NCI-H2196 treated with DMSO at 0.1 percent for 48 hours (cell line): ENCODE measurements around the gene RHAG.
"Not testable (repeated sequence)": the region's sequence is repeated elsewhere in the genome, so short reads cannot be mapped to it uniquely, and the experiment has no call there.

Experiments used
- DNase-seq: peaks from one replicate; lab custom pipeline; 2025; ENCODE audit not compliant: unreplicated experiment; lab: John Stamatoyannopoulos, UW

RHAG gene

DNA sequence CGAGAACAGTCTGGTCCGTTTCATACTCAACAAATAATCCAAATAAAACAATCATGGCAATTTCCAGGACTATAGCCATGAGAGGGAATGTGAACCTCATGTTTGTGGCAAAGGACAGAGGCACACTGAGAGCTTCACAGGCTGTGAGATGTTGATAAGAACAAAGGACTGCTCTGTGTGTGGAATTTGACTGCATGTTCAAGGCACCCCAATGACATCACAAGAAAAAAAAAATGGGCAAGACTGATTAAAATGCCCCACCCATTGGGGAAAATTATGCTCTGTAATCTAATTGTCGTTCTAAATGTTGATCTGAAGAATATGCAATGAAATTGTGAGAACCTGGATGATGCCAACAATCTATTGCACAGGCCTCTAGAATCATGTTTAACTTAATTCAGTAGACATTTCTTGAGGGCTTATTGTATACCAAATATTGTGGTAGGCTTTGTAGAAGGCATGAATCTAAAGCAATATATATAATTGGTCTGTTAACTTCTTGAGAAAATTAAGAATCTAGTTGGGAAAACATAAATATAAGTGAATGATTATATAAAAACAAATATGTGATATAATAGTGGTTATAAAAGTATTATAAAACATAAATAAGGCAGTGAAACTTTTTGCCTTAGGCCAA lies at the start of gene RHAG:
Gene RHAG (minus strand): TSS at position 127 of the 637 bp plus-strand sequence. CDS start 27 bp downstream, at position 100.
- DNase-seq, result no peak

DNA sequence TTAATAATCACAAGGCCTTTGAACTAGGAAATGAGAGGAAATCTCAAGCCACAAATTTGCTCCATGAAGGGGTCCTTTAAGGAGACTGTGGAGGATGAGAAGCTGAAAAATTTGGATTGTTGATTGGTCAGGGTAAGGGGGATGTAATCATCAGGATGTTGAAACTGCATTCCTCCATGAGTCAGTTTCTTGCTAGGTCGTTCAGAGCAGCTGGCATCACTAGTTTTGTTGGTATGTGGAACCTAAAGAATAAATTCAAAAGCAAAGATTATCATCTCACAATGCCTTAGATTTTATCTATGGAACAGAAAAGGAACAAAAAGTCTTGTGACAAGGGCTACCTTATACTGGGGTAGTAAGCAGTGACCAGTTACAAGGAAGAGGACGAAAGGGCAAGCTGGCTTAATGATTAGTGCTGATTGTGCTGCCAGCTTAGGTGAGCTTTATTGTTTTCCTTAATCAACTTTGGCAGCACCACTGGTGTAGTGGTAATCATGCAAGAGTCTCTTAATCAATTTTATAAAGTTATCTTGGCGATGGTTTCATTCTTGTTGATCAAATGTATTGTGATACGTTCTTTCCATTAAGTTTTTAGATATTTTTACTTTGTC lies 40.1 kb upstream of the RHAG start:
- no peak for DNase-seq

DNA sequence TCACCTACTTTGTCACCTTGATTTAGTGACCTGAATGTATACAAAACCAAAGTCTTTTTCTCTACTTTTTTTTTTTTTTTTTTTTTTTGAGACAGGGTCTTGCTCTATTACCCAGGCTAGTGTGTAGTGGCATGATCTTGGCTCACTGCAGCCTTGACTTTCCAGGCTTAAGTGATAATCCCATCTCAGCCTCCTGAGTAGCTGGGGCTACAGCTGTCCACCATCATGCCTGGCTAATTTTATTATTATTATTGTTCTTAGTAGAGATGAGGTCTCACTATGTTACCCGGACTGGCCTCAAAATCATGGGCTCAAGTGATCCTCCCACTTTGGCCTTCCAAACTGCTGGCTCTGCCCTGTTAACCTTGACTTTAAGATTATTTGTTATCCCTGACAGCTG lies 39.2 kb upstream of the RHAG start:
- no peak for DNase-seq

DNA sequence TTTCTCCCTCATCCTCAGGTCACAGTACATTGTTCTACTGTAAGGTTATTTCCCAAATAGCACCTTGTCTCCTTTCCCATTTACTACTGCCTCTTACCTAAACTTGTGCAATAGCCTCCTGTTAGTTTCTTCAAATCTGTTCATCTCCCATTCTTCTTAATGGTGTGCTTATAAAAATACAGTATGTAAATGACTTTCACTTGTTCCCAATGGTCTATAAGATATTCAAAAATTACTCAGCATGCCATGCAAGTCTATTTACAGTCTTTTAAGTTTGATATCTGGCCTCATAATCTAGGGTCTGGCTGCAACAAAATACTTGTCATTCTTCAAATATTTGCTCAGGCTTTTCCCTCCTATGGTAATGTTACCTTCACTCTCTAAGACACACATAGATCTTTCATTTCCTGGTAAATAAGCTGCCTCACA lies 31.5 kb upstream of the RHAG start:
- no peak for DNase-seq

DNA sequence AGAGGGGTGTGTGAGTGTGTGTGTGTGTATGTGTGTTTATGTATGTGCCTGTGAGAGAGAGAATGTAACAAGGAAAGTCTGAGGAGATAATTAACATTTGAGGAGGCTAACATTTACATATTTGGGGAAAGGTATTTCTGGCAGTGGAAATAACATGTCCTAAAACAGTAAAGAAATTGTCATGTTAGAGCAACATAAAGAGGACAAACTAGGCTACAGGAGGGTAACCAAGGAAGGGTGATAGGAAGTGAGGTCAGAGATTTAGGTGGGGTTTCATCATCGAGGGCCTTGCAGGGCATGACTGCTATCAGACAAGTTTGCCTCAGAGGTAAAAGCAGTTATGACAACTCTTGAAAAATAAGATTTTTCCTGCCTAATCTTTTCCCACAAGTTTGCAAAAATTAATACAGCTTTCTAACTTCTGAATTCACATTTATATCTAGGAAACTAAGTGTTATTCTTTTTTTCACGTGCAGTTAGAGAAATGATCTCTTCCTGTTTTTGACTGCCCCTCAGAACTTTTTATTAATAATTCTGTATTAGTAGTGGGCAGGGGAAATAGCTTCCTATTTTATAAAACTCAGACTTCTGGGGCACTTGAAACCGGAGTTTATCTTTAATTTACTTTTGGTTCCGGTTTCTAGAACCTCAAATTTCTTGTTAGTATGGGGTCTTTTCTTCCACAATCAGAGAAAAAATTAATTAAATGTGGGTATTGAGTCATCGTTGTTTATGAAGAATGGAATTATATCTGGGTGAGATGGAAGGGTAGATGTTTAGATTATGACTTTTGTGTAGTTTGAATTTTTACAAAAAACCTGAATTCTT lies 30.5 kb upstream of the RHAG start:
- no peak for DNase-seq

DNA sequence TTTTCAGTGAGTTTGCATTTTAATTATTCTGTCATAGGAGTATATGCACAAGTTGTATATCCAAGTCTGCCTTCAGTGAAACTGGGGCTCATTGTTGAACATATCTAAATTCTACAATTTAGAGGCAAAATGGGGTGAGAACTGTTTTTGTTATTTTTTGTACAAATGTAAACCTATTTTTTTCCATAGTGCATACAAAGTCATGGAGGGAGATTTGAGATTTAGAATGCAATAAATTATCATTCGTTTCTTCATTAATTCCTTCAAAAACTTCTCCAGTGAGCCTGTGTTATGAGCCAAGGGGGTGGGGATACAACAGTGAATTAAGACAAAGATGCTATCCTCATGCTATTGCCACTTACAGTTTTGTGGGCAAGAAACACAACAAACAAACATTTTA lies 29.8 kb upstream of the RHAG start:
- no peak for DNase-seq

DNA sequence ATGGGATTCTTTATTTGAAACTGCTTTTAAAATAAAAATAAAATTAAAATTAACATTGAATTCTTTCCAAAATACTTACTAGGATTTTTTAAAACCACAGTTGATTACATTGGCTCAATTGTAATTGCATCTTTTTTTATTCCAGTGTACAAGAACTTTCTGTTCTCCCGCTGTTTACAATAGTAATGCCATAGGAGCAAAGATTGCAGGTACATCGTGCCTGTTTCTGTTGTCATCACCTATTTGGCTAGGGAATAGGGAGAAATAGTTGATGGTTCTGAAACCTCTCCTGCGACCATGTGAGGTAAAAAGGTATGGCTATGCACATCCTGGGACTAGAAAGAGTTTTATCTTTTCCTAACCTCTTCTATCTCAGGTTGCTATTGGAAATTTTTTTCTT lies 28.2 kb upstream of the RHAG start:
- DNase-seq, result no peak

DNA sequence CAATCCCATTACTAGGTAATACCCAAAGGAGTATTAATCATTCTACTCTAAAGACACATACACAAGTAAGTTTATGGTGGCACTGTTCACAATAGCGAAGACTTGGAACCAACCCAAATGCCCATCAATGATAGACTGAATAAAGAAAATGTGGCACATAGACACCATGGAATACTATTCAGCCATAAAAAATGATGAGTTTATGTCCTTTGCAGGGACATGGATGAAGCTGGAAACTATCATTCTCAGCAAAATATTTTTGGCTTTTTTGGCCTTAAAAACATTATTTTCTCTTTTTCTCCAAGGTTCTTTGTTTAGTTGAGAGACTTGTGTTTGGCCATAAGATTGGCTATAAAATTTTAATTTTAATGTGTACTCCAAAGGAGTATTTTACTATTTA lies 27.4 kb upstream of the RHAG start:
- not testable (repeated sequence) for DNase-seq

DNA sequence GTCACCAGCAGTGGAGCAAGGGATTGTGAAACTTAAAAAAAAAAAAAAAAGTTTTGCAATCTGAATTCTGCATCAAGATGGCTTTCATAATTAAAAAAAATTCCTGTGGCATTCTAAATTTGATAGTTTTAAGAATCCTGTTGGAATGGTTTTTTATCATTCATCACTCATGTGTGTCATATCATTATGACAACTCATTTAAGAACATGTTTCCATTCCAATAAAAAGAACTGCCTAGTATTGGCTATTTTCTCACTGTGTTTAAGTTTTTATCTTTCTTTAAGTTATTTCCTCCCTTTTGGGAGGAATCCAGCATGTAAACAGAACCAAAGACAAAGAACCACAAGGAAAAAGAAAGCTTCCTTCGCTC lies 26.2 kb upstream of the RHAG start:
- DNase-seq, result no peak

DNA sequence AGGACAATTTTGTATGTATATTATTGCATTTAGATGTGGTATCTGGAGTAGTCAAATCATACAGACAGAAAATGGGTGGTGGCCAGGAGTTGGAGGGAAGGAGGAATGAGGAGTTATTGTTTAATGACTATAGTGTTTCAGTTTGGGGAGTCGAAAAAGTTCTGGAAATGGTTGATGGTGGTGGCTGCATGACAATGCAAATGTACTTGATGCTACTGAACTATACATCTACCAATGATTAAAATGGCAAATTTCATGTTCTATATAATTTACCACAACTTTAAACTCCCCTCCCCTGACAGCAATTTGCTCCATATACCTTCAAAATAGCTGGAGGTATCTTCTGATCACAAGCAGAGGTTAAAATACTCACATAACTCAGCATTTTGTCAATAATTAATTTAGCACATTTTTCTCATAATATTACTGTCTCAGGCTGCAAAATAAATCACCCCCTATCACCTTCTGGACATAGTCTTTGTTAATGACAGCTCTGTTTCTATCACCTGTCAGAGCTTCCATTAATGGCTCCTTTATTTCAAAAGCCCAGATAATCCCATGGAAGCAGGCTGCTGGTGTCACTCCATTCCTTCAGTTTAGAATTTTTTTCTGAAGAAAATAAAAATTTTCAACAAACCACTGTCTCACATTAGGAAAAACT lies 25.7 kb upstream of the RHAG start:
- no peak for DNase-seq

DNA sequence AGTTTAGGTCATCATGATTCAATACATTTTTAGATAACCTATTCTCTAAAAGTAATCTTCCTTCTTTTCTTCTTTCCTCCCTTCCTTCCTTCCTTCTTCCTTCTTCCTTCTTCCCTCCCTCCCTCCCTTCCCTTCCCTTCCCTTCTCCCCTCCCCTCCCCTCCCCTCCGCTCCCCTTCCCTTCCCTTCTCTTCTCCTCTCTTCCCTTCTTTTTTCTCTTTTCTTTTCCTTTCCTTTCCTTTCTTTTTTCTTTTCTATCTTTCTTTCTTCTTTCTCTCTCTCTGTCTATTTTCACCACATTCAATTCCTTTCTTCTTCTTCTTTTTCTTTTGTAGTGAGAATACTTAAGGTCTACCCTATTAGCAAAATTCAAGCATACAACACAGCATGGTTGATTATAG lies 17.3 kb upstream of the RHAG start:
- no peak for DNase-seq

DNA sequence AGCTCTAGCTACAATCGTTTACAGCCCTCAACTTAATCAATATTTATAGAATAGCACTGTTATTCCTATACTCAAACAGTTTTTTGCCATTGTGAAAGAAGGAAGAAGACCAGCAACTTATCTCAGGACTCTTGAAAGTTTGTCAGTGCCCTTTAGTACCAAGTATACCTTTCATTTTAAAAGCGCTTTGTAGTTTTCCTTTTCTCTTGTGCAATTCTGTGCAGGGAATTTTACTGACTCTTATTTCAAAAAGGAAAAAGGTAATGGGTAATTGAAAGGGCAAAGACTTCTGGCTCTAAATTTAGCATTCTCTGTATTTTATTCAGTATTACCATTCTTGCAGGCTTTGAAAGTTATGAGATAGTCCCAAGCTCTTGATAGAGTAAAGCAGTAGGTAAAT lies 16.8 kb upstream of the RHAG start:
- no peak for DNase-seq

DNA sequence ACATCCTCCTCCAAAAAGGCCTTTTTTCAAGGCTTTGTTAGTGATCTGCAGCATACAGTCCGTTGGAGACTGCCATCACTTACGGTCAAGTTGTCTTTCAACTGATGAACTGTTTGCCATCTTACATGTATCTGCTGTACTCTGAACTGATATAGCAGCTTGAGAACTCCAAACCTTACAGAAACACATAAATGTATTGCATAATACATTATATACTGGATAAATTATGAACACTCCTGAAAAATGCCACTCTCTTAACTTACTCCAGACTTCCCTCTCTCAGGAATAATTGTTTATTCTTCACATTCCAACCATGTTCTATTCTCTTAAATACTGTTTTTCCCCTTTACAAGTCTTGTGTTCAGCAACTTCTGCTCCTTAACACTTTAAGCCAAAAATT lies 14.6 kb upstream of the RHAG start:
- no peak for DNase-seq

DNA sequence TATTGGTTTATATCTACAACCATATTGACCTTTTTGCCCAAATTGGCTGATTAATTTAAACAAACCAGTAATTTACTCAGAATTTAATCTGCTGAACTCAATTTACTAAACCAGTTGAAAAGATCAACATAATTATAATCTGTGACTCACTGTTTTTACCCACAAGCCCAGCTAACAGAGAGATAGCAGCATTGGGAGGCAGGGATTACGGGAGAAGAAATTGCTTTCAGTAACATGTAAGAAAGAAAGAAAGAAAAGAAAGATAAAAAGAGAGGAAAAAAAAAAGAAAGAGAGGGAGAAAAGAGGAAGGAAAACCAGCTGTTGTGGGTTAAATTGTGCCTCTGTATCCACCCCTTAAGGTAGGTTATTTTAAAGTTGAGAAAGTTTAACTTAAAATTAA lies 13.3 kb upstream of the RHAG start:
- DNase-seq, result no peak

DNA sequence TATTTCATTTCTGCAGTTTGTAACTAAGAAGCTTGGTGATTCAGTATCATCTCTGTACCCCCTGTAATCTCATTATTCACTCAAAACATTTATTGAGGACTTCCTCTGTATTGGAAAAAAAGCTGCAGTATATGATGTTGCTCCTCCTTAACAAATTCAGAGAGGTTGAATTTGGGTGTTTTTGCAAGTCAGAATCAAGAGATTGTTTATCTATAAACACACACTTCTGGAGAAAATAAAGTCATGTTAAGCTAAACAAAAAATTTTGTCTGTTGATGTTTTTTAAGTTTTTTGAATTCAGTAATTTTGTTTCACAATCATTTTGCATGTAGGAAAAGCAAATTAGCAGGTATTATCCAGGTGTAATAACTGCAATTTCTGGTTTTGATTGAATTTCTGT lies 11.4 kb upstream of the RHAG start:
- DNase-seq, result no peak

DNA sequence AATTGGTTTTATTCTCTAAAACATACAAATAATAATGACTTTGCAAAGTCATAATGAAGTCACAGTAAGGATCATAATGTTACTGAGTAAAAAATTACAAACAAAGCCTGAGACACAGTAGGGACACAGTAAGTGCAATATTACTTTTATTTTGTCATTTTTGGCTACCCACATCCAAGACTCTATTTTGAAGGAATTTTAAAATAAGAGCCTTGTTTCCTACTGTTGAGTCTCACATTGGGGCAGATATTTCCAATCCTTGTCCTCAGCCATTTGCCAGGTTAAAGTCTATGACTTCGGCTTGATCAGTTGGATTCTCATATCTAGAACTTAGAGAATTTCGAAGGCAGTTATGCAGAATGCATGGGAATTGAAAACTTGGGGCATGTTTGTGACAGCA lies 10.8 kb upstream of the RHAG start:
- DNase-seq, result no peak

DNA sequence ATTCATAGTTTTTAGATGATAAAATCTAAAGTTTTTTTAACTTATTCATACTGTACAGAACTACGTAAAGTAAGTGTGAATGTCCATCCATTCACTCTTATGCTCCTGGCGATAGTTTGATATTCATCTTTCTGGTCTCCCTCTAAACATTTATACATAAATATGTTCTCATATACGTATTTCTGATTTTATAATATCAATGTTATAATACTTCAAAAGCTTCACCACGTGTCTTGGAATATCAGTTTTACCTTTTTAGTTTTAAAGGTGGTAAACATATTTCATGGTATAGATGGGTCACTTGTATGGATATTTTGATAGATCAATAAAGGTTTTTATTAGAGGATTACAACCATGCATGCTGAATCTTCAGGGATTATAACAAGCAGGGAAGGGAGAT lies 10.3 kb upstream of the RHAG start:
- DNase-seq, result no peak

DNA sequence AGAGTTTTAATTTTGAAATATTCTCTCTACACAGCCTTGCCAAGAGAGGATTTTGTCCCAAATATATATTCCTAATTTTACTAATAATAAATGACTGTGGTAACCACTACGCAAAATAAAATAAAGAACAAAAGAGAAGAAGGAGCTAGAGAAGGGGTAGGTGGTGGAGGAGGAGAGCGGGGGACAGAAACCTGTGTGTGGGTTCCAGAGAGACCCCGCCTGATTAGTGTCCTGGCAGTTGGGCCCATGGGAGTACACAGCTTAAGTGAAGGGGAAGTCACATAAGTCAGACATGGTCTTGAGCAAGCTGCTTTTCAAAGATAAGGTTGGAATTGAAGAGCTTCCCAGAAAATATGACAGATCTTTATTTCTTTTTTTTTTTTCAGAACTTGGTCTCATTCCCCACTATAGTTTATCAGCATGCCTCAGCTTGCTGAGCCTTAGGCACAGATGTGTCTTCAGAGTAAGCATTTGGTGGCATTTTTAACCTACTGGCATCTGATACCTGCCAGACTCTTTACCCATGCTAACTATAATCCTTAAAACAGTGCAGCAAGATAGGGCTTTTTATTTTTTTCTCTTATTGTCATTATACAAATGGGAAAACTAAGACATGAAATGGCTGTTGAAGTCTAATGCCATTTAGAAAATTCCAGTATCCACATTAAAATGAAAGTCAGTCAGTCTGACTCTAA lies 9.6 kb upstream of the RHAG start:
- DNase-seq, result no peak

DNA sequence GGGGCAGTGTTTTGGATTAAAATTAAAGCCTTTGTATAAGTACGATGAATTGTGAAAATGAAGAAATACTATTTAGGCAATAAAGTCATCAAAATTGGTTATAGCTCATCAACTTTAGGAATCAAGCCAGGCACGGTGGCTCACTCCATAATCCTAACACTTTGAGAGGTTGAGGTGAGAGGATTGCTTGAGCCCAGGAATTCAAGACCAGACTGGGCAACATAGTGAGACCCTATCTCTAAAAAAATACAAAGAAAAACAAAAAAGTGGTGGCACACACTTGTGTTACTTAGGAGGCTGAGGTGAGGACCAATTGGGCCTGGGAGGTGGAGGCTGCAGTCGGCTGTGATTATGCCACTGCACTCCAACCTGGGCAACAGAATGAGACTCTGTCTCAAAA lies 8.5 kb upstream of the RHAG start:
- DNase-seq, result no peak

DNA sequence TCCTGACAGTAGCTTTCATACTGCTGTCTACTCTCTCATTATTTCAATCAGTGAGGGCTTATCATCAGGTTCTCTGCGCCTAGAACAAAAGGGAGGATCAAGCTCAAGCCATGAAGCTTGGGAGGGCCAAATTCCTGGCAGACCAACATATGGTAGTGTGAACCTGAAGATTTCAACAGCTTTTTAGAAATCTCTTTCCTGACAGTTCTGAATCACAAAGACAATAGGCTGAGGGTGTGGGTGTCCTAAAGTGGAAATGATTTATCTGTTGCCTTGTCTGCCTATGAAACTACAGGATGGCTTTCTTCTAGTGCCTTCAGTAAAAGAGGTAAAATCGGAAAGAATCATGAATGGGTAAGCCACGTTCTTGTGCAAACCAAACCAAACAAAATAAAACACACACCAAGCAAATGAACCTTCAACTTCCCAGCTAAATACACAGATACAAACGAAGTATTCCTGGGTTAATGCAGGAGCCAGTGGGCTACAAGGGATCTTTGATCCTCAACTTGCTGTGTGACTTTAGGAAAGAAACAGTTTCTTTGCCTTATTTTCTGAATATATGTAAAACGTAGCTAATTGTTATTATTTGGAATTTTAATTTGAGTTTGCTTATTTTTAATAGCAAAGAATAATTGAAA lies 2.7 kb upstream of the RHAG start:
- DNase-seq, result no peak

DNA sequence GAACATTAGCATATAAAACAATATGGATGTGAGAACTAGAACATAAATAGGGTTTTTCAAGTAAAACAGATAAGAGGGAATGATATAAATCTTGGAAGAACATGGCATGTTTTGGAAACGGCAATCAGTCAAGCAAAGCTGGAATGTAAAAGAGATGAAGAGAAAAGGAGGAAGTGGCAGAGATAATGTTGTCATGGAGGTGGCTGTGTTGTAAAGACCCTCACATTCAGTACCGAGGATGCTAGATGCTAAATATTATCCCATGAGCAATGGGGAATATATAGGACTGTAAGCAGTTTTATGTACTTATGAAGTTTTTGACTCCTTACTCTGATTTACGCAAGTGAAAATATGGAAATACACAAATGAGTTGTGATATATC lies 702 bp upstream of the RHAG start:
- no peak for DNase-seq
